Neural cell (in vitro differentiated cells): ENCODE measurements around the gene BMP3. TPM values are rescaled to one million over a fixed set of nuclear protein-coding genes. Genes with fewer than 3 reads are reported as not detected.

Experiments
- H2AFZ ChIP-seq: fragments of 200-600, 300-800 bp; sonication (generic), shearing (Covaris generic); 2 replicates; pipeline ENCODE4 v1.6.0; 2014; ENCODE audit warnings: low read depth, mild to moderate bottlenecking, antibody characterized with exemption, low read length, moderate library complexity
- H3F3A ChIP-seq: fragments of 200-600 bp; shearing (Covaris generic); 2 replicates; pipeline ENCODE4 v1.6.1; 2016; ENCODE audit warnings: mild to moderate bottlenecking, moderate library complexity, mixed read lengths, antibody characterized with exemption, low read length; ENCODE audit not compliant: insufficient read depth, poor library complexity, severe bottlenecking
- H3K27ac ChIP-seq: fragments of 200-600, 300-800 bp; sonication (generic), shearing (Covaris generic); 2 replicates; pipeline ENCODE4 v1.5.1; 2014; ENCODE audit warnings: mild to moderate bottlenecking, low read length, moderate library complexity
- H3K27me3 ChIP-seq: fragments of 300-800, 200-600 bp; sonication (generic), shearing (Covaris generic); 2 replicates; pipeline ENCODE4 v1.6.0; 2014; ENCODE audit warnings: mild to moderate bottlenecking, low read depth, low read length, moderate library complexity; ENCODE audit not compliant: insufficient read depth
- H3K36me3 ChIP-seq: fragments of 300-800, 200-600 bp; sonication (generic), shearing (Covaris generic); 2 replicates; pipeline ENCODE4 v1.5.1; 2014; ENCODE audit warnings: mild to moderate bottlenecking, antibody characterized with exemption, low read length, moderate library complexity; ENCODE audit not compliant: insufficient read depth
- H3K4me2 ChIP-seq: fragments of 300-800, 200-600 bp; sonication (generic), shearing (Covaris generic); 2 replicates; pipeline ENCODE4 v1.6.0; 2014; ENCODE audit warnings: mild to moderate bottlenecking, low read length
- H3K4me3 ChIP-seq: fragments of 300-800, 200-600 bp; sonication (generic), shearing (Covaris generic); 2 replicates; pipeline ENCODE4 v1.5.1; 2014; ENCODE audit warnings: mild to moderate bottlenecking, low read length, moderate library complexity
- H3K79me2 ChIP-seq: fragments of 200-600 bp; shearing (Covaris generic); replicated peaks from 2 replicates; pipeline ENCODE4 v1.6.0; 2014; ENCODE audit warnings: mild to moderate bottlenecking, low read length, moderate library complexity; ENCODE audit not compliant: insufficient read depth
- H3K9ac ChIP-seq: fragments of 300-800, 200-600 bp; sonication (generic), shearing (Covaris generic); 2 replicates; pipeline ENCODE4 v1.6.1; 2016; ENCODE audit warnings: mild to moderate bottlenecking, low read length, mixed read lengths
- H3K9me2 ChIP-seq: fragments of 200-600 bp; shearing (Covaris generic); 2 replicates; pipeline ENCODE4 v1.6.1; 2016; ENCODE audit warnings: mild to moderate bottlenecking, low read length, mixed read lengths; ENCODE audit not compliant: insufficient read depth
- H3K9me3 ChIP-seq: fragments of 200-600, 300-800 bp; sonication (generic), shearing (Covaris generic); 2 replicates; pipeline ENCODE4 v1.6.1; 2016; ENCODE audit warnings: mild to moderate bottlenecking, mixed run types, low read length, moderate library complexity, mixed read lengths
- H4K20me1 ChIP-seq: fragments of 200-600 bp; shearing (Covaris generic); 2 replicates; pipeline ENCODE4 v1.6.1; 2016; ENCODE audit warnings: mild to moderate bottlenecking, mixed run types; ENCODE audit not compliant: insufficient read depth
- CTCF ChIP-seq: fragments of 450-650 bp; IDR thresholded peaks from 2 replicates; pipeline ENCODE4 v1.5.1; 2014; ENCODE audit warnings: antibody characterized with exemption, mild to moderate bottlenecking, moderate library complexity; ENCODE audit not compliant: poor library complexity, severe bottlenecking
- EP300 ChIP-seq: fragments of 450-650 bp; conservative IDR thresholded peaks from 2 replicates; pipeline ENCODE4 v1.6.1; 2014; ENCODE audit warnings: antibody characterized with exemption, mild to moderate bottlenecking, moderate library complexity; ENCODE audit not compliant: poor library complexity, severe bottlenecking
- EZH2 ChIP-seq: fragments of 200-600, 300-800 bp; shearing (Covaris generic), sonication (generic); IDR thresholded peaks from 2 replicates; pipeline ENCODE4 v1.6.1; 2014; ENCODE audit warnings: antibody characterized with exemption, low read length, borderline replicate concordance, mild to moderate bottlenecking; ENCODE audit not compliant: insufficient read depth, poor library complexity, severe bottlenecking
- MXI1 ChIP-seq: fragments of 450-650 bp; conservative IDR thresholded peaks from 2 replicates; pipeline ENCODE4 v1.6.1; 2014; ENCODE audit warnings: antibody characterized with exemption, mild to moderate bottlenecking; ENCODE audit not compliant: poor library complexity, severe bottlenecking
- POLR2AphosphoS5 ChIP-seq: IDR thresholded peaks from 2 replicates; pipeline ENCODE4 v1.6.1; 2012
- RAD21 ChIP-seq: fragments of 450-650 bp; conservative IDR thresholded peaks from 2 replicates; pipeline ENCODE4 v1.6.1; 2014; ENCODE audit warnings: antibody characterized with exemption, mild to moderate bottlenecking, moderate library complexity
- REST ChIP-seq: IDR thresholded peaks from 2 replicates; pipeline ENCODE4 v1.6.1; 2012; ENCODE audit warnings: borderline replicate concordance
- SMC3 ChIP-seq: fragments of 450-650 bp; conservative IDR thresholded peaks from 2 replicates; pipeline ENCODE4 v1.6.1; 2014; ENCODE audit warnings: antibody characterized with exemption, mild to moderate bottlenecking, moderate library complexity; ENCODE audit not compliant: poor library complexity
- TAF1 ChIP-seq: IDR thresholded peaks from 2 replicates; pipeline ENCODE4 v1.6.1; 2012; ENCODE audit warnings: low read depth
- polyA plus RNA-seq: library from polyadenylated mRNA; depleted of rRNA; stranded (reverse); fragments of >200 nt; gene quantifications from 2 replicates; pipeline ENCODE4 v1.2.3, GENCODE V29; 2014

Gene BMP3
- polyA plus RNA-seq, 1 donor from 2014 or later: 2.7 TPM

- no peak overlapping the region for H2AFZ ChIP-seq
- no peaks in the 10 kb centered on the region for H4K20me1 ChIP-seq
- H3K27me3 ChIP-seq: no peaks in the 10 kb centered on the region
- TF ChIP-seq CTCF: no peak
- TF ChIP-seq TAF1: no peak
- TF ChIP-seq SMC3: no peak
- TF ChIP-seq MXI1: no peak
- no peak for TF ChIP-seq EP300
- TF ChIP-seq RAD21: no peak
- TF ChIP-seq POLR2AphosphoS5: no peak
- TF ChIP-seq EZH2: no peak
- TF ChIP-seq REST: no peak
- no peaks in the 10 kb centered on the region for H3K9me2 ChIP-seq
- no peak overlapping the region for H3K4me2 ChIP-seq
- no peaks in the 10 kb centered on the region for H3F3A ChIP-seq
- H3K9me3 ChIP-seq: no peaks in the 10 kb centered on the region
- H3K36me3 ChIP-seq: no peaks in the 10 kb centered on the region
- no peaks in the 10 kb centered on the region for H3K79me2 ChIP-seq
- no peak overlapping the region for H3K4me3 ChIP-seq
- no peak overlapping the region for H3K9ac ChIP-seq
- no peak overlapping the region for H3K27ac ChIP-seq
Measured at GRCh38 chr4:80990851-80991250, 39.7 kb upstream of the BMP3 start.

- no peaks in the 10 kb centered on the region for H3K9me2 ChIP-seq
- H3K36me3 ChIP-seq: no peaks in the 10 kb centered on the region
- TF ChIP-seq SMC3: no peak
- TF ChIP-seq EP300: no peak
- TF ChIP-seq MXI1: no peak
- no peak for TF ChIP-seq TAF1
- TF ChIP-seq POLR2AphosphoS5: no peak
- TF ChIP-seq REST: no peak
- no peak for TF ChIP-seq CTCF
- TF ChIP-seq RAD21: no peak
- no peak for TF ChIP-seq EZH2
- no peaks in the 10 kb centered on the region for H3K27me3 ChIP-seq
- no peak overlapping the region for H3K4me2 ChIP-seq
- no peak overlapping the region for H3K4me3 ChIP-seq
- no peaks in the 10 kb centered on the region for H3K79me2 ChIP-seq
- H2AFZ ChIP-seq: no peak overlapping the region
- no peak overlapping the region for H3K9ac ChIP-seq
- no peaks in the 10 kb centered on the region for H3F3A ChIP-seq
- H3K9me3 ChIP-seq: no peaks in the 10 kb centered on the region
- no peak overlapping the region for H3K27ac ChIP-seq
- H4K20me1 ChIP-seq: no peaks in the 10 kb centered on the region
Measured at GRCh38 chr4:80999943-81000342, 30.6 kb upstream of the BMP3 start.
